ENCODE data around the gene SCAPER. TPM values are rescaled to one million over a fixed set of nuclear protein-coding genes. Genes with fewer than 3 reads are reported as not detected.

The SCAPER gene
- total and polyA plus RNA-seq, 10 of the 15 experiments (the other 5 are each of a cell fraction or from before 2014, with no cell fraction given) = 1.0 to 7.7 (median 3.9) TPM

DNA sequence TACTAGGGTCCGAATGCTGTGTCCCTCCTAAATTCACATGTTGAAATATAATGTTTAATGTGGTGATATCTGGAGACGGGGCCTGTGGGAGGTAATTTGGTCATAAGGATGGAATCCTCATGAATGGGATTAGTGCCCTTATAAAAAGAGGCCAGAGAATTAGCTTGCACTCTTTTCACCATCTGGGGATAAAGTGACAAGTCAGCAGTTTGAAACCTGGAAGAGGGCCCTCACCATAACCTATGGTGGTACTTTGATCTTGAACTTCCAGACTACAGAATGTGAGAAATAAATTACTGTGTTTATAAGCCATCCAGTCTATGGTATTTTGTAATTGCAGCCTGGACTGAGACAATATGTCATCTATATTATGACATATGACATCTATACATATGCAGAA, 436.4 kb downstream of the SCAPER start (continued):
- TF ChIP-seq, protein P1, sequence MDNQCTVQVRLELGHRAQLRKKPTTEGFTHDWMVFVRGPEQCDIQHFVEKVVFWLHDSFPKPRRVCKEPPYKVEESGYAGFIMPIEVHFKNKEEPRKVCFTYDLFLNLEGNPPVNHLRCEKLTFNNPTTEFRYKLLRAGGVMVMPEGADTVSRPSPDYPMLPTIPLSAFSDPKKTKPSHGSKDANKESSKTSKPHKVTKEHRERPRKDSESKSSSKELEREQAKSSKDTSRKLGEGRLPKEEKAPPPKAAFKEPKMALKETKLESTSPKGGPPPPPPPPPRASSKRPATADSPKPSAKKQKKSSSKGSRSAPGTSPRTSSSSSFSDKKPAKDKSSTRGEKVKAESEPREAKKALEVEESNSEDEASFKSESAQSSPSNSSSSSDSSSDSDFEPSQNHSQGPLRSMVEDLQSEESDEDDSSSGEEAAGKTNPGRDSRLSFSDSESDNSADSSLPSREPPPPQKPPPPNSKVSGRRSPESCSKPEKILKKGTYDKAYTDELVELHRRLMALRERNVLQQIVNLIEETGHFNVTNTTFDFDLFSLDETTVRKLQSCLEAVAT (IDR thresholded peaks at IDR 0.05) = no peak
- TF ChIP-seq FOS (IDR thresholded peaks at IDR 0.05; ENCODE audit: borderline replicate concordance, extremely low read depth, insufficient read length) = no peak
- TF ChIP-seq, protein P2, sequence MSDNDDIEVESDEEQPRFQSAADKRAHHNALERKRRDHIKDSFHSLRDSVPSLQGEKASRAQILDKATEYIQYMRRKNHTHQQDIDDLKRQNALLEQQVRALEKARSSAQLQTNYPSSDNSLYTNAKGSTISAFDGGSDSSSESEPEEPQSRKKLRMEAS (IDR thresholded peaks at IDR 0.05; ENCODE audit: low read depth, low read length) = no peak
- TF ChIP-seq NR2C2 (IDR thresholded peaks at IDR 0.05; ENCODE audit: borderline replicate concordance, control insufficient read depth, insufficient read length, low read depth) = no peak
- TF ChIP-seq HDAC6 (IDR thresholded peaks at IDR 0.05; ENCODE audit: unreplicated experiment) = no peak
- no peak for TF ChIP-seq BRCA1 (IDR thresholded peaks at IDR 0.05; ENCODE audit: low read depth, low read length)
- no peak for TF ChIP-seq POU2F2 (IDR thresholded peaks at IDR 0.05; ENCODE audit: borderline replicate concordance, low read depth, low read length)
- no peak for TF ChIP-seq EP300 (IDR thresholded peaks at IDR 0.05; ENCODE audit: borderline replicate concordance in 1 of 2, control insufficient read depth in 1 of 2, low read depth in 2 of 2, low read length in 2 of 2)
- no peak for TF ChIP-seq BCL11A (IDR thresholded peaks at IDR 0.05; ENCODE audit: low read depth, low read length)
- TF ChIP-seq WRNIP1 (IDR thresholded peaks at IDR 0.05; ENCODE audit: borderline replicate concordance, low read depth, low read length) = no peak
- no peak for TF ChIP-seq RB1 (IDR thresholded peaks at IDR 0.05; ENCODE audit: borderline replicate concordance)
- TF ChIP-seq, protein P3, sequence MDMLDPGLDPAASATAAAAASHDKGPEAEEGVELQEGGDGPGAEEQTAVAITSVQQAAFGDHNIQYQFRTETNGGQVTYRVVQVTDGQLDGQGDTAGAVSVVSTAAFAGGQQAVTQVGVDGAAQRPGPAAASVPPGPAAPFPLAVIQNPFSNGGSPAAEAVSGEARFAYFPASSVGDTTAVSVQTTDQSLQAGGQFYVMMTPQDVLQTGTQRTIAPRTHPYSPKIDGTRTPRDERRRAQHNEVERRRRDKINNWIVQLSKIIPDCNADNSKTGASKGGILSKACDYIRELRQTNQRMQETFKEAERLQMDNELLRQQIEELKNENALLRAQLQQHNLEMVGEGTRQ (IDR thresholded peaks at IDR 0.05; ENCODE audit: borderline replicate concordance, low read depth, low read length) = no peak
- TF ChIP-seq CBFB (IDR thresholded peaks at IDR 0.05; ENCODE audit: low read depth) = no peak
- no peak for TF ChIP-seq MEF2A (IDR thresholded peaks at IDR 0.05; ENCODE audit: insufficient read depth, low read depth, low read length)

Data from GM12878 (cell line).